Measurements from ENCODE around the gene TEKT1. TPM values are rescaled to one million over a fixed set of nuclear protein-coding genes. Genes with fewer than 3 reads are reported as not detected.
"Not testable (repeated sequence)": the region's sequence is repeated elsewhere in the genome, so short reads cannot be mapped to it uniquely, and the experiment has no call there.

The TEKT1 gene
- total RNA-seq, 1 experiment from 2014 or later, result not detected

GRCh38 chr17:6823011-6823442, 8.5 kb downstream of the TEKT1 start:
- intact Hi-C loops (cut with micrococcal nuclease; ENCODE audit: unreplicated experiment), result no loop called here
- Mint-ChIP-seq H3K27ac (ENCODE audit: unreplicated experiment) (peak overlapping the region; percentile 45), H3K4me1 (ENCODE audit: low read depth, unreplicated experiment) (peaks cover 22% of the 10 kb centered on the region), H3K36me3 (ENCODE audit: insufficient read depth, unreplicated experiment) (no peaks in the 10 kb centered on the region), H3K4me3 (ENCODE audit: unreplicated experiment) (no peak overlapping the region), H3K9me3 (ENCODE audit: unreplicated experiment) (peaks cover 24% of the 10 kb centered on the region), H3K27me3 (ENCODE audit: insufficient read depth, unreplicated experiment) (no peaks in the 10 kb centered on the region)
- POLR2A ChIA-PET, result no interaction called here
- H3K4me3 ChIP-seq (ENCODE audit: low read depth, low read length), result no peak overlapping the region
- H3K9me3 ChIP-seq, result no peaks in the 10 kb centered on the region
- H3K27me3 ChIP-seq (replicated peaks; ENCODE audit: control insufficient read depth, insufficient read depth, low read length), result no peaks in the 10 kb centered on the region
- BruUV-seq (replicated peaks), result no TSS peak
- TF ChIP-seq CTCF (IDR thresholded peaks at IDR 0.05; ENCODE audit: insufficient read depth in 1 of 2, low read depth in 1 of 2, low read length in 1 of 2, severe bottlenecking in 1 of 2, unreplicated experiment in 1 of 2), result no peak
- peak in 1 of 2 experiments; percentile 22 for DNase-seq
- H3K36me3 ChIP-seq (ENCODE audit: control insufficient read depth, insufficient read depth, low read length), result no peaks in the 10 kb centered on the region
- H3K4me1 ChIP-seq, result peaks cover 8% of the 10 kb centered on the region
- CTCF ChIA-PET, result interaction anchor here (0.6 to 0.7 kb wide), 2 partner anchors 172 to 415 kb away, joined by 3 to 4 read pairs; no protein-coding TSS in a partner anchor

GRCh38 chr17:6818938-6819337, 12.6 kb downstream of the TEKT1 start:
- H3K27ac Mint-ChIP-seq (ENCODE audit: unreplicated experiment), result no peak overlapping the region
- no peaks in the 10 kb centered on the region for H3K27me3 ChIP-seq (replicated peaks; ENCODE audit: control insufficient read depth, insufficient read depth, low read length)
- DNase-seq, result no peak
- peaks cover 11% of the 10 kb centered on the region for H3K9me3 Mint-ChIP-seq (ENCODE audit: unreplicated experiment)
- H3K36me3 ChIP-seq (ENCODE audit: control insufficient read depth, insufficient read depth, low read length), result no peaks in the 10 kb centered on the region
- peaks cover 8% of the 10 kb centered on the region for H3K4me1 ChIP-seq
- peaks cover 16% of the 10 kb centered on the region for H3K4me1 Mint-ChIP-seq (ENCODE audit: low read depth, unreplicated experiment)
- no peak overlapping the region for H3K4me3 ChIP-seq (ENCODE audit: low read depth, low read length)
- no peaks in the 10 kb centered on the region for H3K36me3 Mint-ChIP-seq (ENCODE audit: insufficient read depth, unreplicated experiment)
- no peaks in the 10 kb centered on the region for H3K9me3 ChIP-seq
- BruUV-seq (replicated peaks), result no TSS peak
- CTCF ChIA-PET, result no interaction called here
- intact Hi-C loops (cut with micrococcal nuclease; ENCODE audit: unreplicated experiment), result no loop called here
- no peak overlapping the region for H3K4me3 Mint-ChIP-seq (ENCODE audit: unreplicated experiment)
- POLR2A ChIA-PET, result no interaction called here
- no peaks in the 10 kb centered on the region for H3K27me3 Mint-ChIP-seq (ENCODE audit: insufficient read depth, unreplicated experiment)
- TF ChIP-seq CTCF (IDR thresholded peaks at IDR 0.05; ENCODE audit: insufficient read depth in 1 of 2, low read depth in 1 of 2, low read length in 1 of 2, severe bottlenecking in 1 of 2, unreplicated experiment in 1 of 2), result no peak

GRCh38 chr17:6816368-6816767, 15.2 kb downstream of the TEKT1 start:
- DNase-seq; POLR2A ChIA-PET; CTCF ChIA-PET; H3K27ac Mint-ChIP-seq (ENCODE audit: unreplicated experiment); intact Hi-C loops (cut with micrococcal nuclease; ENCODE audit: unreplicated experiment); H3K36me3 ChIP-seq (ENCODE audit: control insufficient read depth, insufficient read depth, low read length); H3K4me3 Mint-ChIP-seq (ENCODE audit: unreplicated experiment); H3K36me3 Mint-ChIP-seq (ENCODE audit: insufficient read depth, unreplicated experiment); H3K9me3 ChIP-seq; H3K4me1 ChIP-seq; H3K4me1 Mint-ChIP-seq (ENCODE audit: low read depth, unreplicated experiment); BruUV-seq (replicated peaks); H3K9me3 Mint-ChIP-seq (ENCODE audit: unreplicated experiment); H3K4me3 ChIP-seq (ENCODE audit: low read depth, low read length); H3K27me3 Mint-ChIP-seq (ENCODE audit: insufficient read depth, unreplicated experiment); H3K27me3 ChIP-seq (replicated peaks; ENCODE audit: control insufficient read depth, insufficient read depth, low read length): not testable (repeated sequence)

DNA sequence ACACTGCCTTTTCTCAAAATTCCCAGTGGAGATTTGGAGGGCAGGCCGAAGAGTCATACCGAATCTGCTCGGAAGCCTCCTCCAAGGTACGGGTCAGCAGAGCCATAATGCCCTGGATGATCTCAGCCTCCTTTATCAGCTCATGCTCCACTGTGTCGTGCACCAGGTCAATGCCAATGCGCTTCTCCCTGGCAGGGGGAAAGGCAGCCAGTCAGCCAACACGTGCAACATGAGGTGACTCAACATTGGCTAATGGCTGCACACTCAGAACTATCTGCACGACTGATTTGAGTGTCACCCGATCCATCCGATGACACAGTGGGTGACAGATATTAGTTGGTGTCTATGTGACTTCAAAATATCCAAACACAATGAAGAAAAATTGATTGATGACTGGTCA, 15.8 kb downstream of the TEKT1 start:
- intact Hi-C loops (cut with micrococcal nuclease; ENCODE audit: unreplicated experiment), result no loop called here
- Mint-ChIP-seq H3K9me3 (ENCODE audit: unreplicated experiment) (peaks cover 6% of the 10 kb centered on the region), H3K36me3 (ENCODE audit: insufficient read depth, unreplicated experiment) (no peaks in the 10 kb centered on the region), H3K27me3 (ENCODE audit: insufficient read depth, unreplicated experiment) (no peaks in the 10 kb centered on the region), H3K4me1 (ENCODE audit: low read depth, unreplicated experiment) (no peaks in the 10 kb centered on the region), H3K27ac (ENCODE audit: unreplicated experiment) (no peak overlapping the region), H3K4me3 (ENCODE audit: unreplicated experiment) (no peak overlapping the region)
- ChIA-PET POLR2A (no interaction called here), CTCF (no interaction called here)
- Histone ChIP-seq H3K27me3 (replicated peaks; ENCODE audit: control insufficient read depth, insufficient read depth, low read length) (no peaks in the 10 kb centered on the region), H3K9me3 (no peaks in the 10 kb centered on the region), H3K4me1 (no peaks in the 10 kb centered on the region), H3K4me3 (ENCODE audit: low read depth, low read length) (no peak overlapping the region), H3K36me3 (ENCODE audit: control insufficient read depth, insufficient read depth, low read length) (no peaks in the 10 kb centered on the region)
- no peak for TF ChIP-seq CTCF (IDR thresholded peaks at IDR 0.05; ENCODE audit: insufficient read depth in 1 of 2, low read depth in 1 of 2, low read length in 1 of 2, severe bottlenecking in 1 of 2, unreplicated experiment in 1 of 2)
- BruUV-seq (replicated peaks), result no TSS peak
- no peak for DNase-seq
